ENCODE results near the gene ZBTB18.

Gene ZBTB18

DNA sequence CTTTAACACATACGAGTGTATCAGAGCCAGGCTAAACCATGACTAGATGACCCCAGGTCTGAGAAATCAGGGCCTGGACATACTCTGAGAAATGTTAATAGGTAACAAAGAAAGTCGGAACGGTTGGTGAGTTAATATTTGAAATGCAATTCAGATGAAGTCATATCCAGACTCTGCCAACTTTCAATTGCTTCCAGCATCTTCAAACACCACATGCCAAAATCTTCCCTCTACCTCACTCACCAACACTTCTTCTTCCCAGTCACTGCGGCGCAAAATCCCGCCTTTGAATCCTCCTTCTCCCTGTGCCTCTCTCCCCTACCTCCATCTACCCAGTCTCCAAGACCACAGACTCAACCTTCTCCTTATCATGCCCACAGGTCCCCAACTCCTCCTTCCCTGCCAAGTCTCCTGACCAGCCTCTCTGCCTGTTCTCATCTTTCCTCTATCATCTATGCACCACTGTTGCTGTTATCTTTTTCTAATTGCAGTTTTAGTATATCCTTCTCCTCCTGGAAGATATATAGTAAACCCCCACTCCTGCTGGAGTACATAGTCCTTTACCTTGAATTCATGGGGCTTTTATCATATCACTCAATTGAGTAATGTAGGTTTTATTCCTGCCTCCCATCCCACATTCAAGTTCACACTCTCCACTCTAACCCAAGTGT is 41.3 kb downstream of the ZBTB18 start:
- peak; percentile 49 for DNase-seq

GRCh38 chr1:244092964-244093638 is 42.0 kb downstream of the ZBTB18 start:
- DNase-seq: no peak

- no peak for DNase-seq
Measured at GRCh38 chr1:244094880-244095528, 43.9 kb downstream of the ZBTB18 start.

DNA sequence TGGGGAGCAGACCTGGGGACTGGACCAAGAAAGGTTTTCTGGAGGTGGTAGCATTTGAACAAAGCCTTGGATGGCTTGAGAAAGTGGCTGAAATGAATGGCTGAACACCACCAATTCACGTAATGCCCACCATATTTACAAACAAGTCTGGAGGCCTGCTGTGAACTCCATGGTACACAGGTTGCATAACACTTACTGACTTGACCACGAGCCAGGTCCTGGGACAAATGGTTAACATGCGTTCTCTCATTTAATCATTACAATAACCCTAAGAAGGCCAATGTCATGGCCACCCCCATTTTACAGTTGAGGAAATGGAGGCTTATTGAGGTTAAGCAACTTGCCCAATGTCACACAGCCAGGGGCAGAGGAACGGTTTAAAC is 44.4 kb downstream of the ZBTB18 start:
- DNase-seq: no peak

DNA sequence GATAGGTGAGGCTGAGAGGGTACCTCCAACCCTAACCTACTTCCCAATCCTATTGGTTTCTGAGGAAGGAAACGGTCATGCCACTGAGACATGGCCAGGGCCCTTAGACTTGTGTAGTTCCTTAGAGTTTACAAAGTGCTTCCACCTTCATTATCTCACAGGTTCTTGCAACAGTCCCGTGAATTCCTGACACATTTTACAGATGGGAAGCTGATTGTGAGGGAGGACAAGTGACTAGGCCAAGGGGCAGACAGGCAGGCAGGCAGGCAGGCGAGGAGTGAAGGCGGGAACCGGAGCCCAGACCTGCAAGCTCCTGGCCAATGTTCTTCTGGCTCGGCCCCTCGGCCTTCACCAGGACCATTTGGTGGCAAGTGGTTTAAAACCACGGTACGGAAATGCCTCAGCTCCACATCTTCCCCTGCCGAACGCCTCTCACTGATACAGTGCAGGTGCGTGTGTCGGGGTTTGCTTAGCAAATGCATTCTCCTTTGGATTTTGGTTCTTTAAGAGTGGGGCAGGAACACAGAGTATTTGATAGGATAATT is 45.1 kb downstream of the ZBTB18 start:
- DNase-seq: no peak

GRCh38 chr1:244096691-244097090 is 45.6 kb downstream of the ZBTB18 start:
- DNase-seq: no peak

- no peak for DNase-seq
Measured at GRCh38 chr1:244097523-244098405, 46.7 kb downstream of the ZBTB18 start.

DNA sequence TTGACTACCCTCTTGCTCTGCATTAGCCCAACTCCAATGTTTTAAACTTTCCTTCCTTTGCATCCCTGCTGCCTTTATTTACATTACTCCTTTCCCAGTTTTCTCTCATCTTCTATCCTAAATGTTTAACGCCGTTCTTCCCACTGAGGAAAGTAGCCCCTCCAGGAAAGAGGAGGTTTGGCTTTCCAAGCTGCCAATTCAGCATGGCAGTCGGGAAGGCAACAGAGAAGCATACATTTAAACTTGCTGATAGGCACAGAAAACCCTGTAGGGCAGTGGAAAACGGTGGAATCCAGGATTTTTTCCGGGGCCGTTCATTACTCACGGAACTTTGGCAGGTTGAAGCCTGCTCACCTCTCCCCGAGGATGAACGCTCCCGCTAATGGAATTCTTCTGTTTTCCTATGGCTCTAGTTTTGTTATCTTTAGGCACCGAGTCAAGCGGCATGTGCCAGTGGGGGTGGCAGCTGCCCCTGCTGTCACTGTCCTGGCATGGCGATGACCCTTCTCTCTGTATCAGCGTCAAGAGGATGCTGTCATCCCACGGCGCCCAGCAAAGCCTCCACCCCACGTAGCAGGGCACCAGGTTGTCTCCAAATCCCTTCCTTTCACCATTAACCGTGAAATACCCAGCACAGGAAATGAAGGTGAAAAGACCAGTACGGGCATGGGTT is 48.3 kb downstream of the ZBTB18 start:
- DNase-seq: peak; percentile 27

- no peak for DNase-seq
Measured at GRCh38 chr1:244100276-244100675, 49.2 kb downstream of the ZBTB18 start.

DNA sequence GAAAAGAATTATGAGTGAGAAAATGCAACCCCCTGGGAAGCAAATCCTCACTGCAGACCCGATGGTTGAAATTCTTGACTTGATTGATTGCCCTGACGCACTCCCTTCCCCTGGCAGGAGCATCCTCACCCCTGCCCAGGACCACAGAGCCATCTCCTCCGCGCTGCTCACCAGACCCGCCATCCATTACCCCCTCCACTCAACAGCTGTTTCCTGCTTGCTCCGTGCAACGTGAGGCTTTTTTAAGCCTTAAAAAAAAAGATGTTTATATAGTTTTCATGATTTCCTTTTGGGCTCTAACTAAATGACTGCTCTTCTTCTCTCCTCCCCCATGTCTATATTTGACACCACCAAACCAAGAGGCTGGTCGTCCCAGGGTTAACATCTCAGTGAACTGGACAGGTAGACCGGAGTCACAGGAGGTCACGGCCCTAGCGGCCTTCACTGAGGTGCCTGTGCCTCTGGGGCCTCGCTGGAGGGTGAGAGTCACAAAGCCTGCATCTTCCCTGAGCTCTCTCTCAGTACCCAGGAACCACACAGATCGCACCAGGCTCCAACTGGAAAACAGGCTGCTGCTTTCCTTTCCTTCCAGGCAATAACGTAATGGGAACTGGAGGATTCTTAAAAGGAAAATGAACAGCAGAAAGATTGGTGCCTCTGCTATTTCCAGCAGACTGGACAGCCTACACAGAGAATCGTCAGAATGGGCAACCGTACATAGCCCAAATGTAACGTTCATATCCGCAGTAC is 49.8 kb downstream of the ZBTB18 start:
- DNase-seq: peak; percentile 50

DNA sequence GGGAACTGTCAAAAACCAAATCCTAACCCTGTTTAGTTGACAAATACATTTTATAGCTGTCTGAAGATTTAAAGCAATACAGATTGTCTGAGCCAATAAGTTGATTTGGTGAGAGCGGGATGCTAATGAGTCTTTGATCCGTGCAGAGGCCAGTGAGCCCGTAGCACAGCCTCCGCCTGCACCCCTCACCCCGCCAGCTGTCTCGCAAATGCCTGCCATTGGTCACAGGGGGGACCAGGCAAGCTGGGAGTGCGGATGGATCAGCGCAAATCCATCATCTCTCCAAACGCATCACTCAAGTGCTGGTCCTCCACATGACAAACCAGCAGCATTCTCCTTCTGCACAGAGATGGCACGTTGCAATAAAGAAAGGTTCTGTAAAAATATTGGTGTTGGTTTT is 51.0 kb downstream of the ZBTB18 start:
- DNase-seq: peak; percentile 71

- peak; percentile 52 for DNase-seq
Measured at GRCh38 chr1:244102468-244102867, 51.4 kb downstream of the ZBTB18 start.

GRCh38 chr1:244104309-244105060 is 53.4 kb downstream of the ZBTB18 start:
- DNase-seq: no peak

DNA sequence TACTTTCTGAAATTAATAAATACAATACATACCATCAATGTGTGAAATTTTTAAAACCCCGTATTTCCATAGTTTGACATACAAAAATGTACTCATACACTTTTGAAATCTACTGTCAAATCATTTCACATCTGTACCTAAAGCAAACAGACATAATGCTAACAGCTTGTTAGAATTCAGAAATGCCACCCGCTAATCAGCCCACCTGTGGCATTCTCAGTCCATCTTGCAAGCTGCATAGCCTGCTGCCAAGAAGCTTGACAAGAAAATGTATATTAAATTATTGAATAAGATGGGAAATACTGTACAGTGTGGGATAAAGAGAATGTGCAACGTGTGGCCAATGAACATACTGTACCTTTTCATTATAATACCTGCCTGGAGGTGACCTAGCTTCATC is 55.1 kb downstream of the ZBTB18 start:
- no peak for DNase-seq

Measured in eye (tissue), 1 donor.